Measurements from ENCODE around the gene SLC16A10.

Gene SLC16A10

DNA sequence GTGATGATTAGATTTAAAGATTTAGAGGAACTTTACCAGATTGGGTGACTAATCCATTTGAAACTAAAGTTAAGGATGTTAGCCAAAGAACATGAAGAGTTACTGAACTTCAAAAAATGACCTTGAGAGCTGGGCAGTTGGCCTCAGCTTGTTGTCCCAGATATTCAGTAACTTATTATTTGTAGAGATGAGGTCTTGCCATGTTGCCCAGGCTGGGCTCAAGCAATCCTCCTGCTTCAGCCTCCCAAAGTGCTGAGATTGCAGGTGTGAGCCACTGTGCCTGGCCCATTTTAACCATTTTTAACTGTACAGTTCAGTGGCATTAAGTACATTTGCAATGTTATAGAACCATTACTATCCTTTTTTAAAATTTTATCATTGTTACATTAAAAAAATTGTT is 161.5 kb downstream of the SLC16A10 start:
- TF ChIP-seq, protein P1, sequence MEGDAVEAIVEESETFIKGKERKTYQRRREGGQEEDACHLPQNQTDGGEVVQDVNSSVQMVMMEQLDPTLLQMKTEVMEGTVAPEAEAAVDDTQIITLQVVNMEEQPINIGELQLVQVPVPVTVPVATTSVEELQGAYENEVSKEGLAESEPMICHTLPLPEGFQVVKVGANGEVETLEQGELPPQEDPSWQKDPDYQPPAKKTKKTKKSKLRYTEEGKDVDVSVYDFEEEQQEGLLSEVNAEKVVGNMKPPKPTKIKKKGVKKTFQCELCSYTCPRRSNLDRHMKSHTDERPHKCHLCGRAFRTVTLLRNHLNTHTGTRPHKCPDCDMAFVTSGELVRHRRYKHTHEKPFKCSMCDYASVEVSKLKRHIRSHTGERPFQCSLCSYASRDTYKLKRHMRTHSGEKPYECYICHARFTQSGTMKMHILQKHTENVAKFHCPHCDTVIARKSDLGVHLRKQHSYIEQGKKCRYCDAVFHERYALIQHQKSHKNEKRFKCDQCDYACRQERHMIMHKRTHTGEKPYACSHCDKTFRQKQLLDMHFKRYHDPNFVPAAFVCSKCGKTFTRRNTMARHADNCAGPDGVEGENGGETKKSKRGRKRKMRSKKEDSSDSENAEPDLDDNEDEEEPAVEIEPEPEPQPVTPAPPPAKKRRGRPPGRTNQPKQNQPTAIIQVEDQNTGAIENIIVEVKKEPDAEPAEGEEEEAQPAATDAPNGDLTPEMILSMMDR (IDR thresholded peaks at IDR 0.05): no peak

DNA sequence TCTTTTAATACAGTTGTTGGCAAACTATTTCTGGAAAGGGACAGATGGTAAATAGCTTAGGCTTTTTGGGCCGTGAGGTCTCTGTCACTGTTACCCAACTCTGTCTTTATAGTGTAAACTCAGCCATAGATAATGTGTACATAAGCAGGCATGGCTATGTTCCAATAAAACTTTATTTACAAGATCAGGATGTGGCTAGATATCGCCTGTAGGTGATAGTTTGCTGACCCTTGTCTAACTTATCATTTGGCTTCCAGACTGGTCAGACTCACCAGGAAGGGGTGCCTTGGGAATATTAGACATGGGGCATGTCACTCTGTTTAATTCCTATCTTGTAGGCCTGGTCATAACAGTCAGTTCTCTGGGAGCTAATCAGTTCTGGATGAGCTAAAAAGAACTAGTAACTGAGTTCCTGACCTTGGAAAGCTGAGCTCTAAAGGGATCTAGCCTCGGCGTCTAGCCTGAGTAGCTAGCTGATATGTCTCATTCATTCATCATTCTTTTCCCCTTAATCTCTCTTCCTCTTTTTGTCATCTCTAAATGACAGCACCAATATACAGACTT is 163.6 kb downstream of the SLC16A10 start:
- TF ChIP-seq, protein P1 (IDR thresholded peaks at IDR 0.05): no peak

DNA sequence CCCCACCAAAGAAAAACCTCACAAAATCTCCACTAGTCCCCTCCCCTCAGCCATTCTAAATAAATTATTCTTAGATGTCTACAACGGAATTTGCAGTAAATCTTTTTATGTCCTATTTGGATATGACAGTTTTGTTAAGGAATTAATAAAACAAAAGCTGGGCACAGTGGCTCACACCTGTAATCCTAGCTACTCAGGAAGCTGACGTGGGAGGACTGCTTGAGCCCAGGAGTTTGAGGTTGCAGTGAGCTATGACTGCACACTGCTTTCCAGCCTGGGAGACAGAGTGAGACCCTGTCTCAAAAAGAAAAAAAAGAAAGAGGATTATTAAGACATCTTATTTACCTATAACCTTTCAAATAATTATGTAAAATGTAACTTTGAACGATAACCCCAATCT is 165.4 kb downstream of the SLC16A10 start:
- TF ChIP-seq, protein P1 (IDR thresholded peaks at IDR 0.05): no peak

DNA sequence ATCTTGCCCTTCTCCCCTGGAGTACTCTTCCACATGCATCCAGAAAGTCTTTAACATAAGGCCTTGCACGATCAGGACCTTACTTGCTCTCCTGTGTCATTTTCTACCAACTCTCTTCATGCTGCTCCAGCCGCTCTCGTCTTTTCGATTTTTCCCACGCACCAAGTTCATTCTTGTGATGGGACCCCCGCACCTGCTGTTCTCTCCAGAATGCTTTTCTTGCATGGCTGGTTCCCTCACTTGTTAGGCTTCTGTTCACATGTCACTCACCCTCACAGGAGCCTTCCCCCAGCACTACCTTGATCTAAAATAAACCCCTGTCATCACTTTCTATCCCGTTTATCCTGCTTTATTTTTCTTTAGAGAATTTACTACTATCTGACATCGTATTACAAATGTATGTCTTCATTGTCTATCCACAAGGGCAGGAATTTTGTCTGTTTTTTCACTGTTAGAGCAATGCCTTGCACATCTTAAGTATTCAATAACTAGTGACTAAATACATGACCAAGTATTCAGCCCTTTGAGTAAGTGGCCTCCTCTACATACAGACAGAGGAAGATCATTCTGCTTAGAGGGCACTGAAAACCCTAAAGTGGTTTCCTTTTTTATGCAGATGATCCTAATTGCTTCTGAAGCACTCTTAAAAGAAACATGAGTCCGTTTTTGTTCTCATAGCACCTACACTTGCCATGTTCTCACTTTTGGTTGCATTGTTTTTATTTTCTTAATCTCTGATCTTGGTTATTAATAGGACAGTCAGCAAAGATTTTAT is 166.9 kb downstream of the SLC16A10 start:
- TF ChIP-seq, protein P1 (IDR thresholded peaks at IDR 0.05): no peak

DNA sequence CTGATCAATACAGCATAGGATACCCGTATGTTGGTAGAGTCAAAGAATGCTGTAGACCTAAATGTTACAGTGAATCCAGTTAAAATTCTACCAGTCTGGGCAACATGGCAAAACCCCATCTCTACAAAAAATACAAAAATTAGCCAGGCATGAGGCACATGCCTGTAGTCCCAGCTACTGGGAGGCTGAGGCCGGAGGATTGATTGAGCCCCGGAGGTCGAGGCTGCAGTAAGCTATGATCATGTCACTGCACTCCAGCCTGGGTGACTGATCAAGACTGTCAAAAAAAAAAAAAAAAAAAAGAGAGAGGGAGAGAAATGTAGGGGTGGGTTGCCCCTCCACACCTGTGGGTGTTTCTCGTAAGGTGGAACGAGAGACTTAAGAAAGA is 167.5 kb downstream of the SLC16A10 start:
- TF ChIP-seq, protein P1 (IDR thresholded peaks at IDR 0.05): no peak

DNA sequence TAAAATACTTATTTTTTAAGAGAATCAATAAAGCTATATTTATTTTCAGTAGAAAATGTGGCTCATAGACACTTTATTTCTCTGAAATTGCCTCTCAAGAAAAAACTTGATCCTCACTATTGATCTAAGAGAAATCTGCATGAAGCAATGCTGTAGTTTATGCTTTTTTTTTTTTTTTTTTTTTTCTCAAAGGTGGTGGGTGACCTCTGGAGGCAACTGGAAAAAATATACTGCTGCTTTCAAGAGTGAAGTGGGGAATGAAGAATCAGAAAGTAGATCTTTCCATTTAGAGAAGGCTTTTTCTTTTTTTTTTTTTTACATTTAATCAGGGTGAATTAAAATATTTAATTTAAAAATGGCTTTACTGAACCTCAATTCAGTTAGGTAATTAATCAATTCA is 169.3 kb downstream of the SLC16A10 start:
- TF ChIP-seq, protein P1 (IDR thresholded peaks at IDR 0.05): peak; percentile 28; the same call in 1 of the 2 replicates

DNA sequence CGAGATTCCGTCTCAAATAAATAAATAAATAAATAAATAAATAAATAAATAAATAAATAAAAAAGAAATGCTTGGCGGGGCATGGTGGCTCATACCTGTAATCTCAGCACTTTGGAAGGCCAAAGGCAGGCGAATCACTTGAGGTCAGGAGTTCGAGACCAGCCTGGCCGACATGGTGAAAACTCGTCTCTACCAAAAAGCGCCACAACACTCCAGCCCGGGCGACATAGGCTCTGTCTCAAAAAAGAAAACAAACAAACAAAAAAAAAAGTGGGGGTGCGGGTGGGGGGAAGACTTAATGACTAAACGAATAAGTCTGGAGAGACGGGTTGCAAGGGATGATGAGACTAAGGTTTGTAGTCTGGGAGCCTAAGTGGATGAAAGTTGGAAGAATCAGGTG is 170.7 kb downstream of the SLC16A10 start:
- TF ChIP-seq, protein P1 (IDR thresholded peaks at IDR 0.05): no peak

All from LNCAP (cell line).